Smooth muscle cell (in vitro differentiated cells): ENCODE data around the gene OSBPL6. TPM values are rescaled to one million over a fixed set of nuclear protein-coding genes. Genes with fewer than 3 reads are reported as not detected.
A peak's percentile ranks its signal among the peaks of the same experiment; 100 is the strongest.

ENCODE experiments used
- DNase-seq: peaks from one replicate; lab custom pipeline; 2025; ENCODE audit not compliant: unreplicated experiment; lab: John Stamatoyannopoulos, UW
- H2AFZ ChIP-seq: fragments of 200-600 bp; sonication (generic); 2 replicates; pipeline ENCODE4 v1.6.0; 2016; ENCODE audit warnings: antibody characterized with exemption, low read depth, mild to moderate bottlenecking
- H3F3A ChIP-seq: fragments of 200-600 bp; sonication (generic); 2 replicates; pipeline ENCODE4 v1.6.0; 2017; ENCODE audit warnings: antibody characterized with exemption, low read depth
- H3K27ac ChIP-seq: fragments of 200-600 bp; sonication (generic); 2 replicates; pipeline ENCODE4 v1.5.1; 2016; ENCODE audit warnings: low read depth, mild to moderate bottlenecking
- H3K27me3 ChIP-seq: fragments of 200-600 bp; sonication (generic); 2 replicates; pipeline ENCODE4 v1.6.1; 2016; ENCODE audit warnings: low read depth, mild to moderate bottlenecking
- H3K36me3 ChIP-seq: fragments of 200-600 bp; sonication (generic); 2 replicates; pipeline ENCODE4 v1.5.1; 2016; ENCODE audit warnings: low read depth
- H3K4me1 ChIP-seq: fragments of 200-600 bp; sonication (generic); 2 replicates; pipeline ENCODE4 v1.5.1; 2016; ENCODE audit warnings: low read depth
- H3K4me2 ChIP-seq: fragments of 200-600 bp; sonication (generic); 2 replicates; pipeline ENCODE4 v1.6.0; 2016; ENCODE audit warnings: mild to moderate bottlenecking
- H3K4me3 ChIP-seq: fragments of 200-600 bp; sonication (generic); 2 replicates; pipeline ENCODE4 v1.5.1; 2016; ENCODE audit warnings: mild to moderate bottlenecking
- H3K79me2 ChIP-seq: fragments of 200-600 bp; sonication (generic); 2 replicates; pipeline ENCODE4 v1.6.0; 2016; ENCODE audit warnings: low read depth, mild to moderate bottlenecking
- H3K9ac ChIP-seq: fragments of 200-600 bp; sonication (generic); 2 replicates; pipeline ENCODE4 v1.6.0; 2016; ENCODE audit warnings: low read depth
- H3K9me3 ChIP-seq: fragments of 200-600 bp; sonication (generic); replicated peaks from 2 replicates; pipeline ENCODE4 v1.5.1; 2016; ENCODE audit warnings: low read depth
- H4K20me1 ChIP-seq: fragments of 200-600 bp; sonication (generic); 2 replicates; pipeline ENCODE4 v1.6.0; 2016; ENCODE audit warnings: low read depth
- WGBS: methylation state at CpG from one replicate; pipeline ENCODE4 v1.1.7; 2016; ENCODE audit warnings: low lambda C conversion rate; 5-methylcytosine and 5-hydroxymethylcytosine counted together
- polyA plus RNA-seq: library from polyadenylated mRNA; unstranded; fragments of >200 nt; fragmentation: Nextera tagmentation; extraction: Ambion mirVana; gene quantifications from 2 replicates; pipeline ENCODE4 v1.2.1, GENCODE V29; 2016
- total RNA-seq: library from RNA; depleted of rRNA; stranded (reverse); fragments of >200 nt; gene quantifications from 2 replicates; pipeline ENCODE4 v1.2.3, GENCODE V29; 2014
- TF ChIP-seq, protein P1 (sequence below): fragments of 200-600 bp; sonication (generic); IDR thresholded peaks from 2 replicates; pipeline ENCODE4 v1.5.1; 2017; ENCODE audit warnings: borderline replicate concordance, mild to moderate bottlenecking, antibody characterized with exemption; ENCODE audit not compliant: insufficient read depth, poor library complexity, severe bottlenecking

OSBPL6 gene
- total and polyA plus RNA-seq, 2 experiments from 2014 or later, result 7.4 to 7.6 TPM

DNA sequence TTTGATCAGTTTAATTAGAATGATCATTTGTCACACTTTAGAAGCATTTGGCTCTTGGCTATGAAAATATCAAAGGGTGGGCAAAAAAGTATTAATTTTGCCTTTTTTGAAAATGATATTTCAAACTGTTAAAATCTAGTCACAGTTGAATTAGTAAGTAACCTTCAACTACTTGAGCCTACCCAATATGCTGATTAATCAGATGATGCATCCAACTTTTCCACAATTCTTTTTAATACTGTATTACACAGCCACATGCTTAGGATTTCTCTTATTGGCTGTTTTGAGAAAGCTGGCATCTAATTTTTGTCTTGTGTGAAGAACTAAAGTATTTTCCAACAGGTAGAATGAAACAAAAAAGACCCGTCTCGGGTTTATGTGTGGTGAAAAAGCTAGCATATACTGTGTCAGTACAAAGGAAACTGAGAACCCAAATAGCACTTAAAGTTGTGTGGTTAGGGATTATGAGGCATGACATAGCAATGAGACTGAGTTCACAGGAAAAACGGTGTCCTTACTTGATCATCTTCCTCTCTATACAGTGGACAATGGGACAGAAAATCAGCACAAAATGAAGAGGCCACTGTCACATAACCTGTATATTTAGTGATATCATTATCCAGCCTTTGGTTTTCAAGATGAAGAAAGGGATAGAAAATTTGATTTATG is 11.7 kb downstream of the OSBPL6 start:
- Histone ChIP-seq H3K9me3 (no peaks in the 10 kb centered on the region), H3K4me3 (no peak overlapping the region), H4K20me1 (no peaks in the 10 kb centered on the region), H3K27ac (peak overlapping the region; percentile 58), H2AFZ (no peak overlapping the region), H3K4me1 (peaks cover 7% of the 10 kb centered on the region), H3F3A (no peaks in the 10 kb centered on the region), H3K9ac (no peak overlapping the region), H3K36me3 (no peaks in the 10 kb centered on the region), H3K4me2 (peak overlapping the region; percentile 66), H3K79me2 (no peaks in the 10 kb centered on the region), H3K27me3 (no peaks in the 10 kb centered on the region)
- DNase-seq, result no peak
- WGBS, result 34% methylated on average over 3 of the region's 3 CpGs
- TF ChIP-seq, protein P1, sequence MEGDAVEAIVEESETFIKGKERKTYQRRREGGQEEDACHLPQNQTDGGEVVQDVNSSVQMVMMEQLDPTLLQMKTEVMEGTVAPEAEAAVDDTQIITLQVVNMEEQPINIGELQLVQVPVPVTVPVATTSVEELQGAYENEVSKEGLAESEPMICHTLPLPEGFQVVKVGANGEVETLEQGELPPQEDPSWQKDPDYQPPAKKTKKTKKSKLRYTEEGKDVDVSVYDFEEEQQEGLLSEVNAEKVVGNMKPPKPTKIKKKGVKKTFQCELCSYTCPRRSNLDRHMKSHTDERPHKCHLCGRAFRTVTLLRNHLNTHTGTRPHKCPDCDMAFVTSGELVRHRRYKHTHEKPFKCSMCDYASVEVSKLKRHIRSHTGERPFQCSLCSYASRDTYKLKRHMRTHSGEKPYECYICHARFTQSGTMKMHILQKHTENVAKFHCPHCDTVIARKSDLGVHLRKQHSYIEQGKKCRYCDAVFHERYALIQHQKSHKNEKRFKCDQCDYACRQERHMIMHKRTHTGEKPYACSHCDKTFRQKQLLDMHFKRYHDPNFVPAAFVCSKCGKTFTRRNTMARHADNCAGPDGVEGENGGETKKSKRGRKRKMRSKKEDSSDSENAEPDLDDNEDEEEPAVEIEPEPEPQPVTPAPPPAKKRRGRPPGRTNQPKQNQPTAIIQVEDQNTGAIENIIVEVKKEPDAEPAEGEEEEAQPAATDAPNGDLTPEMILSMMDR, result no peak

DNA sequence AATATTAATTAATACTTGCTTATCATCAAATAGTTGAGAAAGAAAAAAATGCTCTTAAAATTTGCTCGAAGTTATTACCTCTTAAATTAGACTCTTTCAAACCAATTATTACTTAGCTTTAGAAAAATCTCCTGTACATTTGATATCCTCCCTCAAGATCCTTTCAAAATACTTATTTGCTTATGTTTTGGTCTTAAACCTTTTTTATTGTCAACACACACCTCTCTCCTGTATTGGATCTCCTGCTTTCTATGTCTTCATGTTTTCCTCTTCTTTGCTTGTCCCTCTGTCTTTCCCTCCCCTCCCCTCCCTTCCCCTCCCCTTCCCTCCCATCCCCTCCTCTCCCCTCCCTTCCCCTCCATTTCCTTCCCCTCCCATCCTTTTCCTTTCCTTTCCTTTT is 14.0 kb downstream of the OSBPL6 start:
- H3K4me2 ChIP-seq, result no peak overlapping the region
- TF ChIP-seq, protein P1, result no peak
- H3K27me3 ChIP-seq, result no peaks in the 10 kb centered on the region
- H3K36me3 ChIP-seq, result no peaks in the 10 kb centered on the region
- no peaks in the 10 kb centered on the region for H3F3A ChIP-seq
- H3K4me3 ChIP-seq, result no peak overlapping the region
- DNase-seq, result no peak
- H2AFZ ChIP-seq, result no peak overlapping the region
- no peaks in the 10 kb centered on the region for H3K79me2 ChIP-seq
- no peak overlapping the region for H3K27ac ChIP-seq
- H3K4me1 ChIP-seq, result peaks cover 19% of the 10 kb centered on the region
- 100% methylated on average over 1 of the region's 1 CpG for WGBS
- no peaks in the 10 kb centered on the region for H3K9me3 ChIP-seq
- H3K9ac ChIP-seq, result no peak overlapping the region
- no peaks in the 10 kb centered on the region for H4K20me1 ChIP-seq

DNA sequence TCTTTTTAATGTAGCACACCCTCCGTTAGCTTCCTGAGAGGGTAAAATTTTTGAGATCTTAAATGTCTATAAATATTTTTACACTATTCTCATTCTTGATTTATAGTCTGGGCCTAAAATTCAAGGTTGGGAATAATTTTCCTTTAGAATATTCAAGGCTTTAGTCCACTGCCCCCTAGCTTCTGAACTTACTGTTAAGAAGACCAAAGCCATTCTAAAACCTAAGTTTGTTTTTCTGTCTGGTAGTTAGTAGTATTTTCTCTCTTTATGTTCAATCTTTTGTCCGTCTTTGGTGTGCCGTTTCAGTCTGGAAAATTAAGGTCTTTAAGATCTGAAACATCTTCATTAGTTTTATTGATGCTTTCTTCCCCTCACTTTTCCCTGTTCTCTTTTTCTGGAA is 14.5 kb downstream of the OSBPL6 start:
- 94% methylated on average over 3 of the region's 3 CpGs for WGBS
- Histone ChIP-seq H3K36me3 (no peaks in the 10 kb centered on the region), H3F3A (no peaks in the 10 kb centered on the region), H3K79me2 (no peaks in the 10 kb centered on the region), H3K4me1 (peaks cover 19% of the 10 kb centered on the region), H3K4me3 (no peak overlapping the region), H2AFZ (no peak overlapping the region), H3K27me3 (no peaks in the 10 kb centered on the region), H3K9me3 (no peaks in the 10 kb centered on the region), H3K27ac (no peak overlapping the region), H3K9ac (no peak overlapping the region), H4K20me1 (no peaks in the 10 kb centered on the region), H3K4me2 (no peak overlapping the region)
- TF ChIP-seq, protein P1, result peak; percentile 31
- no peak for DNase-seq

DNA sequence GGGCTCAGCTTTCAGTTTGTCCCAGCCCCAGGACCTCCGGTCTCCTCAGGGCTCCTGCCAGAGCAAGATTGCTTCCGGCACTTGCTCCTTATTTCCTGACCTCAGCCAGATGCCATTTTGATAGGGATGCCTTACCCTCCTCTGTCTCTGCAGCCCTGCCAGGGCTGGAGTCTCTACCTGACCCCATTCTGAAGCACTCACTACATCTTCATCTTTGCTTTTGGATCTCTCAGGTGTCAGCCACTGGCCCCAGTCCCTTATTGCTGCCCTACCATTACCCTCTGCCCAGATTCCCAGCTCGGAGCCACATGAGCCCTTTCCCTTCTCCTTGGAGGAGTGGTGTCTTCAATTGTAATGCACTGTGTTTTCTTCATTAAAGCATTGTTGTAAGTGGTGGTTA is 17.1 kb downstream of the OSBPL6 start:
- DNase-seq, result no peak
- no peaks in the 10 kb centered on the region for H3K36me3 ChIP-seq
- H3K9me3 ChIP-seq, result no peaks in the 10 kb centered on the region
- no peak overlapping the region for H3K4me3 ChIP-seq
- H3K79me2 ChIP-seq, result no peaks in the 10 kb centered on the region
- no peak overlapping the region for H3K9ac ChIP-seq
- peaks cover 12% of the 10 kb centered on the region for H3K4me1 ChIP-seq
- no peak overlapping the region for H3K27ac ChIP-seq
- 83% methylated on average over 3 of the region's 3 CpGs for WGBS
- no peaks in the 10 kb centered on the region for H4K20me1 ChIP-seq
- no peak overlapping the region for H2AFZ ChIP-seq
- H3K27me3 ChIP-seq, result no peaks in the 10 kb centered on the region
- no peaks in the 10 kb centered on the region for H3F3A ChIP-seq
- TF ChIP-seq, protein P1, result no peak
- no peak overlapping the region for H3K4me2 ChIP-seq
